NOMO-1 (cell line): ENCODE data around the gene MCF2.

Experiments used
- DNase-seq, 2 experiments: peaks; one replicate each; lab custom pipeline; 2025; ENCODE audit not compliant: unreplicated experiment in 2 of 2; lab: John Stamatoyannopoulos, UW

Gene MCF2

GRCh38 chrX:139639253-139639652 is 68.7 kb downstream of the MCF2 start:
- no peak for DNase-seq

GRCh38 chrX:139600105-139600504 is 107.9 kb downstream of the MCF2 start:
- no peak for DNase-seq

DNA sequence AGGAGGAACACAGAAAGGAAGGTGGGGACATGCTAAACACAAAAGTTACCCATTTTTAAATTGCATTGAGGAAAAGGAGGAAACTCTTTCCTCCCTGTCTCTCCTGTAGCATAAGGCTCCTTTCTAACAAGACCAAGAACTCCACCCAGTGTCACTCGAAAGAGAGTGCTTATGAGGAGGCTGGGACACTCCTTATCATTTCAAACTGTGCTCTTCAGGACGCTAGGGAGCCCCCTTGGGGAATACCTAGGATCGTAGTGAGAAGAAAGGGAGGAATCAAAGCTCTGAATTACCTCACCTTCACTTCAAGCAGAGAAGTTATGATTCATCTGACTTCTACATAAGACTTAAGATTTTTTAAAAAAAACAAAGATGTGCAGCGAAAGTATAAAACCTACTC is 111.9 kb downstream of the MCF2 start:
- DNase-seq = no peak

DNA sequence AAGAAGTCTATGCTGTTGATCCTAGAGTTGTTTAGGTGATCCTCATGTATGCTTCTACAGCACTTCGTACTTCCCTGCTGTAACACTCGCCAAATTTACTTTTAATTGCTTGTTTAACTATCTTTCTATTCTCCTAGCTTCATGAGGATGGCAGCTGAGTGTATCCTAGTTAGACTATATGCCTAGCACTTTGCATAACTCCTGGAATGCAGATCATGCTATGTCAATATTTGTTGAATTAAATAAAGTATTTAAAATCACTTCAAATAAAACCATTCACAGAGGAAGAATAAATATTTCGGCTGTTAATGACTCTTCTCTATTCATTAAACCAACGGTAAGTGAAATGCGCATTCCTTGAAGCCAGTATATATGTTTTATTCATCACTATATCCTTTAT is 122.4 kb downstream of the MCF2 start:
- no peak for DNase-seq

DNA sequence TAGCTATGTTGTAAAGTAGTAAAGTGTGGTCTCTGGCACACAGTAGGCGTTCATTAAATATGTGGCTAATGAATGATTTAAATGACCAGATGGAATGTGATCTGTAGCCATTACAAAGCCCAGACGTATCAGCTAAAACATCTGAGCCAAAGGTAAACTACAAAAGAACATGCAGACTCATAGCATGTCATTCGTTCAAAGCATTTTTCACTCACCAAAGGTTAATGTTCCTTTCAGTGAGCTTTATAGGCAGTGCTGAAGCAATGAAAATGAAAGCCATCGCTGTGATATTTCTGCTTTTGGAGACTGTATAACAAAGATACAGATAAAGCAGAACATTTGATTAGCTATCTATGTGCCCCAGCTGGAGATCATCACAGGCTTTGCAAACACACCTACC is 126.9 kb downstream of the MCF2 start:
- DNase-seq = peak in 1 of 2 experiments; percentile 33

- DNase-seq = no peak
These were observed 141.0 kb downstream of the MCF2 start for GRCh38 chrX:139566981-139567380.

DNA sequence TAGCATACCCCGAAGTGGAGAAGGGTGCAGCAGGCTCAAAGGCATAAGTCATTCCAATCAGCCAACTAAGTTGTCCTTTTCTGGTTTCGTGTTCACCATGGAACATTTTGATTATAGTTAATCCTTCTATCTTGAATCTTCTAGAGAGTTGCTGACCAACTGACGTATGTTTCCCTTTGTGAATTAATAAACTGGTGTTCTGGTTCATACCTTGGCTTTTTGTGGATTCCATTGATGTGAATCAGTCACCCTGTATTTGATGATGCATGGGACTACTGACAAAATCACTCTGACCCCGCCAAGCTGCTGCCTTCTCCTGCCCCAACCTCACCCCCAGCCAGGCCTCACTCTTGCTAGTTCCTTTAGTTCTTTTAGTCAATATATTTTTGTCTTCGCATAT is 144.7 kb downstream of the MCF2 start:
- DNase-seq = no peak

- no peak for DNase-seq
These were observed 147.7 kb downstream of the MCF2 start for GRCh38 chrX:139560221-139560620.

DNA sequence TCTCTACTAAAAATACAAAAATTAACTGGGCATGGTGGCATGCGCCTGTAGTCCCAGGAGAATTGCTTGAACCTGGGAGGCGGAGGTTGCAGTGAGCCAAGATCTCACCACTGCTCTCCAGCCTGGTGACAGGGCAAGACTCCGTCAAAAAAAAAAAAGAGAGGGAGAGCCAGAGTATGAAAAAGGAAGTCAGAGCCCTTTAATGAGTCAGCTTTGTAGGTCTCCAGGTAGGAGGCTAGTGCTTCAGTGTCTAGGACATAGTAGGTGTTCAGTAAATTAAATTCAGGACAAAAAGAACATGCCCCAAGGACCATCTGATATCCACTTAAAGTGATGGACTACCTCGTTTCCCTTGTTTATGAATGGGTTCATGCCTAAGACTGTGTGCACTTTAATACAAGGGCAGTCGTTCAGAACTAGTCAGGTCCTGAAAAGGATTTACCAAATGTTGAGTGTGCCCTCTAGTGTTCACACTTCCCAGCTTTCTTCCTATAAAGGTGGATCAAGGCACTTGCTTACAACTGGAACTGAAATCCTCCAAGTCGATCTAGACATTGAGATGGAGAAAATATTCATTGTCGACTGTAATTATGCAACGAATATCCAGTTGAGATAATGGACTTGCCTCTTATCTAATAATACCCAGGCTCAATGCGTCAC is 148.5 kb downstream of the MCF2 start:
- peak in 1 of 2 experiments; percentile 40 for DNase-seq

- DNase-seq = no peak
These were observed 152.8 kb downstream of the MCF2 start for GRCh38 chrX:139554991-139555675.

DNA sequence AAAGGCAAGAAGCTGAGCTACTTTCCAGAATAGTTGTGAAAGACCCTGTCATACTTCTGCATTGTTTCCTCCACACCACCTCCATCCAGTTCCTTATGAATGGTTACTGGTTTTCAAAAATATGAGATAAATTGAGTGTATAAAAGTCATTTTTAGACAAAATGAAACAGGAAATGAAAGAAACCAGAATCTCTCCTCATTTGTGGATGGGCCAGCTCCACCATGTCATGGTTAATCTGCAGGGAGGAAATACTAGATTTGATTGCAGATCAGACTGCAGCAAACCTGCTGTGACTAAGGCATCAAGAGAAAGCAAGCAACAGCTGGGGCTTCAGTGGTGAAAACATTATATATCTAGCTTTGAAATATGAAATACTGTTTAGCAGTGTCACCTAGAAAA is 153.6 kb downstream of the MCF2 start:
- DNase-seq = peak in 1 of 2 experiments; percentile 25

DNA sequence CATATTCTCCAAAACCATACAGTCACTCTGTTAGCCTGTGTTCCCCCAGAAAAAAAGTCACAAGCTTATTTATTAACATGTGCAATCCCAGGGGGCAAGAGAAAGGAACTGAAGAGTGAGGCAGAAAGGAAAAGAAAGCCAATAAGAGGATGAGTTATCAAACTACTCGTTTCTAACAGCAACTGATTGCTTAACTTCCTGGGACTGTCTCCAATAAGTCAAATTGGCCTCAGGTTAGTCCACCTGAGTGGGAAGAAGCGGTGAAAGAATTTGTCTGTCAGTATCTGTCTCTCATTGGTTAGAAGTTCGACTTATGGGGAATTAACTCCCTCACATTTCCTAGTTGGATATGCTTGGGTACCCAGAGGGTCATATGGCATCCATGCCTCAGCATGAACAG is 163.4 kb downstream of the MCF2 start:
- DNase-seq = no peak

- DNase-seq = no peak
These were observed 164.0 kb downstream of the MCF2 start for GRCh38 chrX:139543920-139544319.

- DNase-seq = no peak
These were observed 165.3 kb downstream of the MCF2 start for GRCh38 chrX:139542652-139543051.

- no peak for DNase-seq
These were observed 168.8 kb downstream of the MCF2 start for GRCh38 chrX:139538907-139539790.

- DNase-seq = no peak
These were observed 174.5 kb downstream of the MCF2 start for GRCh38 chrX:139533444-139533843.

DNA sequence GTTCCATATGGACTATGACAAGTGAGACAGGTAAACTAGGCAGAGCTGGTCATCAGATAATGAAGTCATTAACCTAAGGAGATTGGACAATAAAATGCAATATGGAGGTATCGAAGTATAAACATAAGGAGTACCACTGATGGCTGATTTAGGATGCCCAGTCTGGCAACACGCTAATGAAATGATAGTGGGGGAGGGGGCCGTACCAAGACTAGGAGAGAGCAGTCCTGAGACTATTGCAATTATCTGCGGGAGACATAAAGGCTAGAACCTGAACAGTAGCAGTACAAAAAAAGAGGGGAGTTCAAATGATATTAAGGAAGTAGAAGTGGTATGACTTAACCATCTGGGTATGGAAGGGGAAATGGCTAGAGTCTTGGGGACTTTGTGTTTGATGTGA is 175.1 kb downstream of the MCF2 start:
- DNase-seq = no peak
